GM12891 (cell line): ENCODE results near the gene IQCF6.

Source experiments
- PAX5 ChIP-seq: IDR thresholded peaks from 2 replicates; pipeline ENCODE4 v1.6.1; 2011; ENCODE audit warnings: low read length, moderate library complexity, mild to moderate bottlenecking; ENCODE audit not compliant: insufficient read depth, severe bottlenecking
- POLR2A ChIP-seq: IDR thresholded peaks from 2 replicates; pipeline ENCODE4 v1.6.1; 2011; ENCODE audit warnings: low read depth, low read length, control low read depth
- POLR2AphosphoS5 ChIP-seq: IDR thresholded peaks from 2 replicates; pipeline ENCODE4 v1.6.1; 2011; ENCODE audit warnings: low read depth, low read length, control low read depth
- SPI1 ChIP-seq: IDR thresholded peaks from 2 replicates; pipeline ENCODE4 v1.6.1; 2011; ENCODE audit warnings: low read depth, low read length, control low read depth
- TAF1 ChIP-seq: IDR thresholded peaks from 2 replicates; pipeline ENCODE4 v1.6.1; 2011; ENCODE audit warnings: low read depth, low read length, control low read depth

DNA sequence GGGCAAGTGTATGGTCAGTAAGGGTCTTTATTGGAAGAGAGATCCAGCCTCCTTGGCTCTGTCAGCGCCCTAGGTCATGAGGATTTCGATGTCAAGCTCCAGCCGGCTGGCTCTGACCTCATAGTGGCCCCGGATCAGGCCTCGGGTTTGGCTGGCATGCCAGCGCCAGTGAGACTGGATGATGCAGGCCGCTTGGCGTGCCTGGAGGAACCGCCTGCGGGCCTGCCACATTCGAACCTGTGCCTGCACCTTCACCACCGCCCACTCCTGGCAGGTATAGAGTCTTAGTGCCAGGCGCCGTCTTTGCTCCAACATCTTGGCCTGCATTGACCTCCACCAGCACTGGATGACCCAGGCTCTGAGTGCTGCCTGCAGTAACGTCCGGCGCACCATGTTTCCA, 483 bp downstream of the IQCF6 start:
- TF ChIP-seq POLR2AphosphoS5 (no peak), POLR2A (no peak), PAX5 (no peak), TAF1 (no peak), SPI1 (no peak)
